Uterus (tissue), 2 donors: ENCODE data around the gene AGPAT3.

Source experiments
- CTCF ChIP-seq, 4 experiments: fragments of 200-600 bp in 2 of 4; fragments of 450-650 bp in 2 of 4; sonication (generic) in 2 of 4; IDR thresholded peaks; one replicate each; pipeline ENCODE4 v1.5.1; 2016 to 2019; ENCODE audit warnings: antibody characterized with exemption in 4 of 4, mild to moderate bottlenecking in 2 of 4, moderate library complexity in 1 of 4
- POLR2A ChIP-seq, 2 donors: fragments of 450-650 bp; IDR thresholded peaks; one replicate each; pipeline ENCODE4 v1.6.1; 2016; ENCODE audit warnings: antibody characterized with exemption in 2 of 2, mild to moderate bottlenecking in 1 of 2, moderate library complexity in 1 of 2

- TF ChIP-seq CTCF (IDR thresholded peaks at IDR 0.05) = no peak
- TF ChIP-seq POLR2A (IDR thresholded peaks at IDR 0.05) = peak in 1 of 2 donors; percentile 18
Observed at GRCh38 chr21:43865540-43866259, 677 bp downstream of the AGPAT3 start.
